Measurements from ENCODE around the gene RHBDD1. TPM values are rescaled to one million over a fixed set of nuclear protein-coding genes. Genes with fewer than 3 reads are reported as not detected.
A peak's percentile ranks its signal among the peaks of the same experiment; 100 is the strongest.

Gene RHBDD1
- 71.1 and 90.2 TPM in 2 replicates for total RNA-seq

- peak within 1 kb of the TSS; percentile 97 for H3K27ac Mint-ChIP-seq
- H3K36me3 Mint-ChIP-seq (ENCODE audit: low read depth): peaks cover 37% of the 10 kb centered on the region
- intact Hi-C loops (cut with micrococcal nuclease): loop anchor here (1.0 to 10.0 kb wide), 10 partner anchors 35 to 1891 kb away; partner anchors contain the start of genes AGFG1, COL4A3, COL4A4 and MFF
- no peaks in the 10 kb centered on the region for H3K9me3 Mint-ChIP-seq
- ChIA-PET CTCF (interaction anchor here (0.9 to 2.4 kb wide), 7 partner anchors 14 to 149 kb away, joined by 3 to 10 read pairs (median 5); partner anchors contain the start of gene IRS1), POLR2A (interaction anchor here (0.9 to 2.7 kb wide), 24 partner anchors 8 to 160 kb away, joined by 3 to 35 read pairs (median 6); partner anchors contain the start of gene IRS1)
- DNase-seq (peak; percentile 93), ATAC-seq (ENCODE audit: low read depth) (peak; percentile 86)
- peaks cover 69% of the 10 kb centered on the region for H3K4me1 Mint-ChIP-seq
- no peaks in the 10 kb centered on the region for H3K27me3 Mint-ChIP-seq
- peak within 1 kb of the TSS; percentile 90 for H3K4me3 Mint-ChIP-seq
- no peak for TF ChIP-seq CTCF (IDR thresholded peaks at IDR 0.05)
Measured at GRCh38 chr2:226835796-226836547, at the start of gene RHBDD1. RHBDD1 (plus strand) TSS chr2:226836054; CDS start chr2:226864694, 28,640 bp downstream.

GRCh38 chr2:226788064-226788463, 47.8 kb upstream of the RHBDD1 start:
- ChIA-PET POLR2A (interaction anchor here (0.8 to 1.5 kb wide), 2 partner anchors 11 to 15 kb away, joined by 7 read pairs; no protein-coding TSS in a partner anchor), CTCF (interaction anchor here (4.6 kb wide), 1 partner anchor 11 kb away, joined by 21 read pairs; the partner anchor contains the start of gene IRS1)
- ATAC-seq (ENCODE audit: low read depth): no peak
- DNase-seq: no peak
- no peak overlapping the region for H3K4me3 Mint-ChIP-seq
- no peaks in the 10 kb centered on the region for H3K27me3 Mint-ChIP-seq
- no peaks in the 10 kb centered on the region for H3K9me3 Mint-ChIP-seq
- H3K4me1 Mint-ChIP-seq: peaks cover 19% of the 10 kb centered on the region
- H3K27ac Mint-ChIP-seq: no peak overlapping the region
- intact Hi-C loops (cut with micrococcal nuclease): no loop called here
- no peak for TF ChIP-seq CTCF (IDR thresholded peaks at IDR 0.05)
- H3K36me3 Mint-ChIP-seq (ENCODE audit: low read depth): peaks cover 4% of the 10 kb centered on the region

GRCh38 chr2:226788881-226789490, 46.9 kb upstream of the RHBDD1 start:
- Mint-ChIP-seq H3K9me3 (no peaks in the 10 kb centered on the region), H3K36me3 (ENCODE audit: low read depth) (peaks cover 4% of the 10 kb centered on the region), H3K4me1 (peaks cover 25% of the 10 kb centered on the region), H3K27me3 (no peaks in the 10 kb centered on the region), H3K27ac (no peak overlapping the region), H3K4me3 (no peak overlapping the region)
- DNase-seq: no peak
- TF ChIP-seq CTCF (IDR thresholded peaks at IDR 0.05): no peak
- ATAC-seq (ENCODE audit: low read depth): no peak
- ChIA-PET POLR2A (interaction anchor here (0.8 to 4.7 kb wide), 5 partner anchors 10 to 116 kb away, joined by 3 to 31 read pairs (median 7); partner anchors contain the start of genes IRS1 and RHBDD1), CTCF (interaction anchor here (4.6 kb wide), 1 partner anchor 11 kb away, joined by 21 read pairs; the partner anchor contains the start of gene IRS1)
- intact Hi-C loops (cut with micrococcal nuclease): no loop called here

- ChIA-PET POLR2A (interaction anchor here (0.6 to 4.7 kb wide), 8 partner anchors 9 to 1017 kb away, joined by 3 to 31 read pairs (median 5); partner anchors contain the start of genes IRS1 and RHBDD1), CTCF (interaction anchor here (0.9 to 4.6 kb wide), 4 partner anchors 9 to 901 kb away, joined by 3 to 21 read pairs (median 4); partner anchors contain the start of gene IRS1)
- no peak for TF ChIP-seq CTCF (IDR thresholded peaks at IDR 0.05)
- DNase-seq: no peak
- H3K36me3 Mint-ChIP-seq (ENCODE audit: low read depth): peaks cover 4% of the 10 kb centered on the region
- H3K9me3 Mint-ChIP-seq: no peaks in the 10 kb centered on the region
- no peak for ATAC-seq (ENCODE audit: low read depth)
- intact Hi-C loops (cut with micrococcal nuclease): loop anchor here (5.0 kb wide), 2 partner anchors 1833 to 1848 kb away; no protein-coding TSS in a partner anchor
- peaks cover 34% of the 10 kb centered on the region for H3K4me1 Mint-ChIP-seq
- no peaks in the 10 kb centered on the region for H3K27me3 Mint-ChIP-seq
- H3K27ac Mint-ChIP-seq: peak overlapping the region; percentile 46
- H3K4me3 Mint-ChIP-seq: peak overlapping the region; percentile 24
Measured at GRCh38 chr2:226790011-226790410, 45.8 kb upstream of the RHBDD1 start.

Measured in activated B cell treated with CpG ODN at 0.5 μM for 24 hours (primary cell).